Measurements from ENCODE around the gene HBE1. TPM values are rescaled to one million over a fixed set of nuclear protein-coding genes. Genes with fewer than 3 reads are reported as not detected.

Gene HBE1
- total and polyA plus RNA-seq, 3 donors from 2014 or later: 0.87 TPM; not detected in 2

DNA sequence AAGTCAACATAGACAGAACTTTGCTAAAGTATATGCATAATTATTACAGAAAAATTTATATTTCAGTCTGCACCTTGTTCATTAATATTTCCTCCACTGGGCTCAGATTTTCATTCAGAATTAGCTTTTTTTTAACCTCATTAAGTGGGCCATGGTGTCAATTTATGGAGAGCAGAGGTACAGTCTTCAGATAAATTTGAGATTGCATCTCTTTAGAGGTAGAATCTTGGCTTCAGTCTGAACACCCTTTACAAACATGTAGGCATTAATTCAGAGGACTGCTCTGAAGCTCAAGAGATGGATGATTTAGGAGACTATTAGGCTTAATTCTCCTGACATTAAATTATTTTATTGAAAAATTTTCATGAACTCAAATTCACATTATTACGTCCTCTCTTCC, 39.5 kb downstream of the HBE1 start:
- Histone ChIP-seq H3K4me3 (no peak overlapping the region), H3K27me3 (no peaks in the 10 kb centered on the region), H3K9me3 (no peaks in the 10 kb centered on the region), H3K27ac (no peak overlapping the region), H3K4me1 (no peaks in the 10 kb centered on the region), H3K36me3 (ENCODE audit: low read depth, missing control alignments) (no peaks in the 10 kb centered on the region)
- intact Hi-C loops (cut with DNase I; ENCODE audit: low total_unique reads): no loop called here
- 98 to 100% methylated on average over 1 of the region's 1 CpG for WGBS, 2 donors
- TF ChIP-seq, protein P1, sequence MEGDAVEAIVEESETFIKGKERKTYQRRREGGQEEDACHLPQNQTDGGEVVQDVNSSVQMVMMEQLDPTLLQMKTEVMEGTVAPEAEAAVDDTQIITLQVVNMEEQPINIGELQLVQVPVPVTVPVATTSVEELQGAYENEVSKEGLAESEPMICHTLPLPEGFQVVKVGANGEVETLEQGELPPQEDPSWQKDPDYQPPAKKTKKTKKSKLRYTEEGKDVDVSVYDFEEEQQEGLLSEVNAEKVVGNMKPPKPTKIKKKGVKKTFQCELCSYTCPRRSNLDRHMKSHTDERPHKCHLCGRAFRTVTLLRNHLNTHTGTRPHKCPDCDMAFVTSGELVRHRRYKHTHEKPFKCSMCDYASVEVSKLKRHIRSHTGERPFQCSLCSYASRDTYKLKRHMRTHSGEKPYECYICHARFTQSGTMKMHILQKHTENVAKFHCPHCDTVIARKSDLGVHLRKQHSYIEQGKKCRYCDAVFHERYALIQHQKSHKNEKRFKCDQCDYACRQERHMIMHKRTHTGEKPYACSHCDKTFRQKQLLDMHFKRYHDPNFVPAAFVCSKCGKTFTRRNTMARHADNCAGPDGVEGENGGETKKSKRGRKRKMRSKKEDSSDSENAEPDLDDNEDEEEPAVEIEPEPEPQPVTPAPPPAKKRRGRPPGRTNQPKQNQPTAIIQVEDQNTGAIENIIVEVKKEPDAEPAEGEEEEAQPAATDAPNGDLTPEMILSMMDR (IDR thresholded peaks at IDR 0.05): no peak
- TF ChIP-seq POLR2A (IDR thresholded peaks at IDR 0.05): no peak
- no peak for DNase-seq

DNA sequence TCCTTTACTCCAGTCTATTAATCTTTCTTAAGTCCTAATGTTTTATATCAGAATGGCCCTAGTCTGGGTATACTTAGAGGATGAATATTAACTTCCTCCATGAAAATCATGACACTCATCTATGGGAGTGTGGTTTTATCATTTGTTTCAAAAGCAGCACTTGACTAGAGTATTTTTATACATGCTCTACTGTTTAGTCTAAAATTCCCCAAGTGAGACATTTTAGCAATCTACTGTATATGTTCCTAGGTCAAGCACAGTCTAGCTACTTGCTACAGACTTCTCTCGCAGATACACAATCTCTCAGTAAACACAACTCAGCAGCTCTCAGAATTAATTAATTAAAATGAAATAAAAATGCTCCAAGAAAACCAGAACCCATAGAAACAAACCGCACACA, 39.9 kb downstream of the HBE1 start:
- H3K36me3 ChIP-seq (ENCODE audit: low read depth, missing control alignments): no peaks in the 10 kb centered on the region
- DNase-seq: no peak
- no peaks in the 10 kb centered on the region for H3K27me3 ChIP-seq
- intact Hi-C loops (cut with DNase I; ENCODE audit: low total_unique reads): no loop called here
- no peaks in the 10 kb centered on the region for H3K4me1 ChIP-seq
- no peaks in the 10 kb centered on the region for H3K9me3 ChIP-seq
- TF ChIP-seq, protein P1 (IDR thresholded peaks at IDR 0.05): no peak
- no peak overlapping the region for H3K27ac ChIP-seq
- 92 to 96% methylated on average over 2 of the region's 2 CpGs for WGBS, 2 donors
- no peak overlapping the region for H3K4me3 ChIP-seq

DNA sequence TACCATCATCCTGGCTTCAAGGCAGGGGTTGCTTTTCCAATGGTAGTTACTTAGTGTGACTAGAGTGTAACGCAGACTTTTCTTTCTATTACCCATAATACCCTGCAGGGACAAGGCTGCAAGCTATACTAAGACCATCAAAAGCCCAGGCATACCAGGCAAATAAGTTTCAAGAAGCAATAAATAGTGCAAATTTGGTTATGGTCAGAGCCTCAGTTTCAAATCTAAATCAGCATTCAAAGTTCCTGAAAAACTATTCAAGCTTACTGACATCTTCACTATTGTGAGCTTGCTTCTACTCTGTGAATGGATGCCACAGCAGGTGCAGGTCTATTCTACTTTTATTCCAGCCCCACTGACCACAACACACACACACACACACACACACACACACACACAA, 40.4 kb downstream of the HBE1 start:
- WGBS, 2 donors: 100% methylated on average over 1 of the region's 1 CpG
- H3K27me3 ChIP-seq: no peaks in the 10 kb centered on the region
- H3K27ac ChIP-seq: no peak overlapping the region

DNA sequence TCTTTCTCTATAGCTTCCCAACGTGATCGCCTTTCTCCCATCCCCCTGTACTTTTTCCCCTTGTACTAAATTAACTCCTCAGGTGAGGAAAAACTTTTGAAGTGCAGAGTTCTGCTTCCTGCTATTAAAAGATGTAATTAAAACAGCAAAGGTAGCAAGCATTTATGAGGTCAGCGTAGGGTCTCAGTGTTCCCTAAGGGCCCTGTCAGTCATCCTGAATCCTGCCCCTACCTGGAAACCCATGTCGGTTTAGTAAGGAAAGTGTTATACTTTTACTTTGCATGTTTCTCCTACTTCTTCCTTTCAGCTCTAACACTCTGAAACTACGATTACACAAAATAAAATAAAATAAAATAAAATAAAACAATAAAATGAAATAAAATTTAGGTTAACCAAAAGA, 41.6 kb downstream of the HBE1 start:
- Histone ChIP-seq H3K4me1 (no peaks in the 10 kb centered on the region), H3K9me3 (no peaks in the 10 kb centered on the region), H3K36me3 (ENCODE audit: low read depth, missing control alignments) (no peaks in the 10 kb centered on the region), H3K27me3 (no peaks in the 10 kb centered on the region), H3K4me3 (no peak overlapping the region), H3K27ac (no peak overlapping the region)
- 73 to 77% methylated on average over 5 of the region's 5 CpGs for WGBS, 2 donors
- intact Hi-C loops (cut with DNase I; ENCODE audit: low total_unique reads): no loop called here
- no peak for DNase-seq
- TF ChIP-seq, protein P1 (IDR thresholded peaks at IDR 0.05): no peak
- no peak for TF ChIP-seq POLR2A (IDR thresholded peaks at IDR 0.05)

More for the DNA sequence above, 40.4 kb downstream of the HBE1 start:
- intact Hi-C loops (cut with DNase I; ENCODE audit: low total_unique reads): no loop called here
- Histone ChIP-seq H3K4me3 (no peak overlapping the region), H3K36me3 (ENCODE audit: low read depth, missing control alignments) (no peaks in the 10 kb centered on the region), H3K9me3 (no peaks in the 10 kb centered on the region), H3K4me1 (no peaks in the 10 kb centered on the region)
- no peak for TF ChIP-seq POLR2A (IDR thresholded peaks at IDR 0.05)
- TF ChIP-seq, protein P1 (IDR thresholded peaks at IDR 0.05): no peak
- DNase-seq: no peak

DNA sequence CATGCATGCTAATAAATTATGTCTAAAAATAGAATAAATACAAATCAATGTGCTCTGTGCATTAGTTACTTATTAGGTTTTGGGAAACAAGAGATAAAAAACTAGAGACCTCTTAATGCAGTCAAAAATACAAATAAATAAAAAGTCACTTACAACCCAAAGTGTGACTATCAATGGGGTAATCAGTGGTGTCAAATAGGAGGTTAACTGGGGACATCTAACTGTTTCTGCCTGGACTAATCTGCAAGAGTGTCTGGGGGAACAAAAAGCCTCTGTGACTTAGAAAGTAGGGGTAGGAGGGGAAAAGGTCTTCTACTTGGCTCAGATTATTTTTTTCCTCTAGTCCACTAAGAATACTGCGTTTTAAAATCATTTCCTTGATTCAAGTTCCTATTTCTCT, 42.1 kb downstream of the HBE1 start:
- TF ChIP-seq POLR2A (IDR thresholded peaks at IDR 0.05): no peak
- TF ChIP-seq, protein P1 (IDR thresholded peaks at IDR 0.05): no peak
- Histone ChIP-seq H3K27me3 (no peaks in the 10 kb centered on the region), H3K4me1 (no peaks in the 10 kb centered on the region), H3K36me3 (ENCODE audit: low read depth, missing control alignments) (no peaks in the 10 kb centered on the region), H3K9me3 (no peaks in the 10 kb centered on the region), H3K27ac (no peak overlapping the region), H3K4me3 (no peak overlapping the region)
- 61 to 63% methylated on average over 1 of the region's 1 CpG for WGBS, 2 donors
- intact Hi-C loops (cut with DNase I; ENCODE audit: low total_unique reads): no loop called here
- no peak for DNase-seq

Data from testis (tissue), 3 donors.